ENCODE results near the gene JARID2. TPM values are rescaled to one million over a fixed set of nuclear protein-coding genes. Genes with fewer than 3 reads are reported as not detected.
A peak's percentile ranks its signal among the peaks of the same experiment; 100 is the strongest.

The JARID2 gene
- total RNA-seq, 4 donors from 2014 or later: 12.1 to 33.8 (median 17.0) TPM

- no peaks in the 10 kb centered on the region for H3K9me3 ChIP-seq
- no peak overlapping the region for H3K27ac ChIP-seq
- H3K36me3 ChIP-seq: no peaks in the 10 kb centered on the region
- no peak for TF ChIP-seq POLR2A (IDR thresholded peaks at IDR 0.05)
- TF ChIP-seq, protein P1, sequence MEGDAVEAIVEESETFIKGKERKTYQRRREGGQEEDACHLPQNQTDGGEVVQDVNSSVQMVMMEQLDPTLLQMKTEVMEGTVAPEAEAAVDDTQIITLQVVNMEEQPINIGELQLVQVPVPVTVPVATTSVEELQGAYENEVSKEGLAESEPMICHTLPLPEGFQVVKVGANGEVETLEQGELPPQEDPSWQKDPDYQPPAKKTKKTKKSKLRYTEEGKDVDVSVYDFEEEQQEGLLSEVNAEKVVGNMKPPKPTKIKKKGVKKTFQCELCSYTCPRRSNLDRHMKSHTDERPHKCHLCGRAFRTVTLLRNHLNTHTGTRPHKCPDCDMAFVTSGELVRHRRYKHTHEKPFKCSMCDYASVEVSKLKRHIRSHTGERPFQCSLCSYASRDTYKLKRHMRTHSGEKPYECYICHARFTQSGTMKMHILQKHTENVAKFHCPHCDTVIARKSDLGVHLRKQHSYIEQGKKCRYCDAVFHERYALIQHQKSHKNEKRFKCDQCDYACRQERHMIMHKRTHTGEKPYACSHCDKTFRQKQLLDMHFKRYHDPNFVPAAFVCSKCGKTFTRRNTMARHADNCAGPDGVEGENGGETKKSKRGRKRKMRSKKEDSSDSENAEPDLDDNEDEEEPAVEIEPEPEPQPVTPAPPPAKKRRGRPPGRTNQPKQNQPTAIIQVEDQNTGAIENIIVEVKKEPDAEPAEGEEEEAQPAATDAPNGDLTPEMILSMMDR (IDR thresholded peaks at IDR 0.05): no peak
- H3K4me1 ChIP-seq: peaks cover 0 to 58% (median 22%) of the 10 kb centered on the region in 4 donors
- no peak overlapping the region for H3K4me3 ChIP-seq
- no peak for DNase-seq
- H3K27me3 ChIP-seq: no peaks in the 10 kb centered on the region
These were observed 18.5 kb downstream of the JARID2 start for GRCh38 chr6:15264412-15264811.

GRCh38 chr6:15264902-15265761 is 19.3 kb downstream of the JARID2 start:
- Histone ChIP-seq H3K4me1 (peaks cover 0 to 54% (median 20%) of the 10 kb centered on the region in 4 donors), H3K9me3 (no peaks in the 10 kb centered on the region), H3K27ac (no peak overlapping the region), H3K4me3 (no peak overlapping the region), H3K27me3 (no peaks in the 10 kb centered on the region), H3K36me3 (no peaks in the 10 kb centered on the region)
- no peak for DNase-seq
- TF ChIP-seq, protein P1 (IDR thresholded peaks at IDR 0.05): no peak
- no peak for TF ChIP-seq POLR2A (IDR thresholded peaks at IDR 0.05)

GRCh38 chr6:15265787-15266186 is 19.9 kb downstream of the JARID2 start:
- Histone ChIP-seq H3K27me3 (no peaks in the 10 kb centered on the region), H3K4me3 (no peak overlapping the region), H3K27ac (peak overlapping the region in 1 of 4 donors; percentile 26), H3K9me3 (no peaks in the 10 kb centered on the region), H3K36me3 (no peaks in the 10 kb centered on the region), H3K4me1 (peaks cover 0 to 54% (median 18%) of the 10 kb centered on the region in 4 donors)
- TF ChIP-seq, protein P1 (IDR thresholded peaks at IDR 0.05): no peak
- TF ChIP-seq POLR2A (IDR thresholded peaks at IDR 0.05): no peak
- DNase-seq: no peak

DNA sequence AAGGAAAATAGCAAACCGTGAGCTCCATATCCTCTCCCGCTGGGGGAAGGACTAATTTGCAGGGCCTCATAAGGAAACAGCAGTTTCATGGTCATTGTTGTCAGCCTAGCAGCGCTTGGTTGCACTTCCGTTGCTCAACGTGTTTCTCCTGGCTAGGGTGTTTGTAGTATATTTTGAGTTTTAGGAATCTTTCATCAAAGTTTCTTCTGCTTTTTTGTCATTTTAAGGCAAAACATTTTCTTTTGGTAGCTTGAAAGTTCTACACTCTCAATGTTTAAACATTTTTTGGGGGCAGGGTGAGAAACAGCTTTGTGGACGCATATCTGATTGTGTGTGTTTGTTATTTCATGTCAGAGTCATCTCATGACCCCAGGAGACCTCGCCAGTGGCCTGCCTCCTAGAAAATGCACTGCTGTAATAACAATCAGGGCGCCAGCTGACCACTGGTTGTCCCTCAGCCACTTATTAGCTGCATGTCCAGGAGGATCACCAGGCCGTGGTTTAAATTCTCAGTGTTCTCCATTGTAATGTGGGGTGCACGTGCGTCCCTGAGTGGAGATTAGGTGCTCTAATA is 20.6 kb downstream of the JARID2 start:
- no peaks in the 10 kb centered on the region for H3K27me3 ChIP-seq
- no peak for TF ChIP-seq POLR2A (IDR thresholded peaks at IDR 0.05)
- TF ChIP-seq, protein P1 (IDR thresholded peaks at IDR 0.05): no peak
- no peaks in the 10 kb centered on the region for H3K9me3 ChIP-seq
- peak overlapping the region in 1 of 4 donors; percentile 26 for H3K27ac ChIP-seq
- peaks cover 0 to 49% (median 18%) of the 10 kb centered on the region in 4 donors for H3K4me1 ChIP-seq
- DNase-seq: peak in 1 of 3 donors; percentile 42
- H3K36me3 ChIP-seq: no peaks in the 10 kb centered on the region
- H3K4me3 ChIP-seq: no peak overlapping the region

- Histone ChIP-seq H3K4me1 (peaks cover 0 to 49% (median 18%) of the 10 kb centered on the region in 4 donors), H3K9me3 (no peaks in the 10 kb centered on the region), H3K36me3 (no peaks in the 10 kb centered on the region), H3K27me3 (no peaks in the 10 kb centered on the region), H3K4me3 (no peak overlapping the region), H3K27ac (peak overlapping the region in 1 of 4 donors; percentile 26)
- no peak for DNase-seq
- TF ChIP-seq, protein P1 (IDR thresholded peaks at IDR 0.05): no peak
- TF ChIP-seq POLR2A (IDR thresholded peaks at IDR 0.05): no peak
These were observed 21.4 kb downstream of the JARID2 start for GRCh38 chr6:15267221-15267620.

Measured in Peyer's patch (tissue), 4 donors.